PC-3 (cell line): ENCODE measurements around the gene TENM4.

ENCODE experiments used
- EZH2 ChIP-seq: fragments of 300-600 bp; sonication (generic); IDR thresholded peaks from one replicate; pipeline ENCODE4 v1.6.1; 2017; ENCODE audit warnings: antibody characterized with exemption, mild to moderate bottlenecking, low read length; ENCODE audit not compliant: unreplicated experiment
- EZH2phosphoT487 ChIP-seq: fragments of 300-600 bp; sonication (generic); IDR thresholded peaks from 2 replicates; pipeline ENCODE4 v1.6.1; 2018; ENCODE audit warnings: mild to moderate bottlenecking, antibody characterized with exemption, low read length, borderline replicate concordance
- TF ChIP-seq, protein P1 (sequence below): fragments of 300-600 bp; sonication (generic); conservative IDR thresholded peaks from 2 replicates; pipeline ENCODE4 v1.5.1; 2017; ENCODE audit warnings: antibody characterized with exemption, low read depth, mild to moderate bottlenecking, low read length

GRCh38 chr11:78691215-78691614 is 749.6 kb downstream of the TENM4 start:
- TF ChIP-seq, protein P1, sequence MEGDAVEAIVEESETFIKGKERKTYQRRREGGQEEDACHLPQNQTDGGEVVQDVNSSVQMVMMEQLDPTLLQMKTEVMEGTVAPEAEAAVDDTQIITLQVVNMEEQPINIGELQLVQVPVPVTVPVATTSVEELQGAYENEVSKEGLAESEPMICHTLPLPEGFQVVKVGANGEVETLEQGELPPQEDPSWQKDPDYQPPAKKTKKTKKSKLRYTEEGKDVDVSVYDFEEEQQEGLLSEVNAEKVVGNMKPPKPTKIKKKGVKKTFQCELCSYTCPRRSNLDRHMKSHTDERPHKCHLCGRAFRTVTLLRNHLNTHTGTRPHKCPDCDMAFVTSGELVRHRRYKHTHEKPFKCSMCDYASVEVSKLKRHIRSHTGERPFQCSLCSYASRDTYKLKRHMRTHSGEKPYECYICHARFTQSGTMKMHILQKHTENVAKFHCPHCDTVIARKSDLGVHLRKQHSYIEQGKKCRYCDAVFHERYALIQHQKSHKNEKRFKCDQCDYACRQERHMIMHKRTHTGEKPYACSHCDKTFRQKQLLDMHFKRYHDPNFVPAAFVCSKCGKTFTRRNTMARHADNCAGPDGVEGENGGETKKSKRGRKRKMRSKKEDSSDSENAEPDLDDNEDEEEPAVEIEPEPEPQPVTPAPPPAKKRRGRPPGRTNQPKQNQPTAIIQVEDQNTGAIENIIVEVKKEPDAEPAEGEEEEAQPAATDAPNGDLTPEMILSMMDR, result no peak
- TF ChIP-seq EZH2, result no peak
- TF ChIP-seq EZH2phosphoT487, result no peak
